ENCODE results near the gene ZBED6.
"Not testable (repeated sequence)": the region's sequence is repeated elsewhere in the genome, so short reads cannot be mapped to it uniquely, and the experiment has no call there.

- TF ChIP-seq, protein P1, sequence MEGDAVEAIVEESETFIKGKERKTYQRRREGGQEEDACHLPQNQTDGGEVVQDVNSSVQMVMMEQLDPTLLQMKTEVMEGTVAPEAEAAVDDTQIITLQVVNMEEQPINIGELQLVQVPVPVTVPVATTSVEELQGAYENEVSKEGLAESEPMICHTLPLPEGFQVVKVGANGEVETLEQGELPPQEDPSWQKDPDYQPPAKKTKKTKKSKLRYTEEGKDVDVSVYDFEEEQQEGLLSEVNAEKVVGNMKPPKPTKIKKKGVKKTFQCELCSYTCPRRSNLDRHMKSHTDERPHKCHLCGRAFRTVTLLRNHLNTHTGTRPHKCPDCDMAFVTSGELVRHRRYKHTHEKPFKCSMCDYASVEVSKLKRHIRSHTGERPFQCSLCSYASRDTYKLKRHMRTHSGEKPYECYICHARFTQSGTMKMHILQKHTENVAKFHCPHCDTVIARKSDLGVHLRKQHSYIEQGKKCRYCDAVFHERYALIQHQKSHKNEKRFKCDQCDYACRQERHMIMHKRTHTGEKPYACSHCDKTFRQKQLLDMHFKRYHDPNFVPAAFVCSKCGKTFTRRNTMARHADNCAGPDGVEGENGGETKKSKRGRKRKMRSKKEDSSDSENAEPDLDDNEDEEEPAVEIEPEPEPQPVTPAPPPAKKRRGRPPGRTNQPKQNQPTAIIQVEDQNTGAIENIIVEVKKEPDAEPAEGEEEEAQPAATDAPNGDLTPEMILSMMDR (IDR thresholded peaks at IDR 0.05; ENCODE audit: low read depth, low read length) = not testable (repeated sequence)
- not testable (repeated sequence) for TF ChIP-seq EZH2phosphoT487 (IDR thresholded peaks at IDR 0.05; ENCODE audit: low read depth)
Observed at GRCh38 chr1:203751618-203752361, 43.6 kb upstream of the ZBED6 start.
